GM19351 (cell line): ENCODE measurements around the gene RPS6KA2.
"Not testable (repeated sequence)": the region's sequence is repeated elsewhere in the genome, so short reads cannot be mapped to it uniquely, and the experiment has no call there.

Source experiments
- ATAC-seq: cut with Tn5 transposase; IDR thresholded peaks from one replicate; pipeline ENCODE4 v1.9.1; 2021; ENCODE audit warnings: mild to moderate bottlenecking, moderate library complexity; ENCODE audit not compliant: unreplicated experiment

Gene RPS6KA2

GRCh38 chr6:166411271-166411670 lies 215.8 kb downstream of the RPS6KA2 start:
- no peak for ATAC-seq

GRCh38 chr6:166410426-166410935 lies 216.6 kb downstream of the RPS6KA2 start:
- ATAC-seq: peak; percentile 59

GRCh38 chr6:166408936-166409755 lies 217.9 kb downstream of the RPS6KA2 start:
- ATAC-seq: no peak

GRCh38 chr6:166406197-166406596 lies 220.9 kb downstream of the RPS6KA2 start:
- no peak for ATAC-seq

- ATAC-seq: no peak
These were observed 221.7 kb downstream of the RPS6KA2 start for GRCh38 chr6:166405386-166405785.

- ATAC-seq: no peak
These were observed 224.3 kb downstream of the RPS6KA2 start for GRCh38 chr6:166402582-166403277.

GRCh38 chr6:166400649-166401250 lies 226.3 kb downstream of the RPS6KA2 start:
- ATAC-seq: peak; percentile 89

- no peak for ATAC-seq
These were observed 226.9 kb downstream of the RPS6KA2 start for GRCh38 chr6:166400181-166400580.

- ATAC-seq: no peak
These were observed 228.7 kb downstream of the RPS6KA2 start for GRCh38 chr6:166398348-166398747.

GRCh38 chr6:166397849-166398248 lies 229.2 kb downstream of the RPS6KA2 start:
- ATAC-seq: no peak

- no peak for ATAC-seq
These were observed 231.3 kb downstream of the RPS6KA2 start for GRCh38 chr6:166395778-166396177.

GRCh38 chr6:166395351-166395750 lies 231.7 kb downstream of the RPS6KA2 start:
- ATAC-seq: no peak

GRCh38 chr6:166394036-166394892 lies 232.8 kb downstream of the RPS6KA2 start:
- ATAC-seq: no peak

- no peak for ATAC-seq
These were observed 233.6 kb downstream of the RPS6KA2 start for GRCh38 chr6:166393535-166393823.

GRCh38 chr6:166392755-166393534 lies 234.1 kb downstream of the RPS6KA2 start:
- not testable (repeated sequence) for ATAC-seq

- no peak for ATAC-seq
These were observed 237.9 kb downstream of the RPS6KA2 start for GRCh38 chr6:166389119-166389518.

GRCh38 chr6:166388290-166389004 lies 238.6 kb downstream of the RPS6KA2 start:
- ATAC-seq: no peak

GRCh38 chr6:166387642-166388289 lies 239.3 kb downstream of the RPS6KA2 start:
- no peak for ATAC-seq

GRCh38 chr6:166387098-166387497 lies 240.0 kb downstream of the RPS6KA2 start:
- not testable (repeated sequence) for ATAC-seq
